Tibial nerve (tissue), 4 donors: ENCODE measurements around the gene UBE2E1. TPM values are rescaled to one million over a fixed set of nuclear protein-coding genes. Genes with fewer than 3 reads are reported as not detected.

Experiments
- DNase-seq, 2 donors: peaks; one replicate each; pipeline ENCODE4 v3.0.0-alpha.2; 2019; ENCODE audit warnings: low spot score in 2 of 2
- H3K27ac ChIP-seq, 4 donors: fragments of 200-600 bp; sonication (generic) in 3 of 4; one replicate each; pipeline ENCODE4 v1.5.1; 2017 to 2019; ENCODE audit warnings: mild to moderate bottlenecking in 1 of 4
- H3K27me3 ChIP-seq, 2 donors: fragments of 200-600 bp; sonication (generic) in 1 of 2; one replicate each; pipeline versions ENCODE4 v1.5.1 to v1.6.0; 2017 to 2019
- H3K36me3 ChIP-seq, 3 donors: fragments of 200-600 bp; sonication (generic); one replicate each; pipeline ENCODE4 v1.5.1; 2018 to 2019
- H3K4me1 ChIP-seq, 4 donors: fragments of 200-600 bp; sonication (generic) in 3 of 4; one replicate each; pipeline ENCODE4 v1.5.1; 2017 to 2019
- H3K4me3 ChIP-seq, 4 donors: fragments of 200-600 bp; sonication (generic) in 3 of 4; one replicate each; pipeline ENCODE4 v1.5.1; 2017 to 2019; ENCODE audit warnings: mild to moderate bottlenecking in 1 of 4, moderate library complexity in 1 of 4
- H3K9me3 ChIP-seq, 4 donors: fragments of 200-600 bp; sonication (generic) in 3 of 4; one replicate each; pipeline ENCODE4 v1.5.1; 2017 to 2019
- EP300 ChIP-seq, 2 donors: sonication (generic); formaldehyde crosslinking; IDR thresholded peaks; one replicate each; pipeline ENCODE4 v1.6.1; 2017; ENCODE audit warnings: antibody characterized with exemption in 2 of 2, mild to moderate bottlenecking in 1 of 2
- POLR2A ChIP-seq, 2 donors: fragments of 450-650 bp; IDR thresholded peaks; one replicate each; pipeline ENCODE4 v1.6.1; 2017; ENCODE audit warnings: antibody characterized with exemption in 2 of 2, mild to moderate bottlenecking in 2 of 2, moderate library complexity in 2 of 2
- WGBS, 2 donors: methylation state at CpG; one replicate each; pipeline ENCODE4 v1.1.5; 2018; 5-methylcytosine and 5-hydroxymethylcytosine counted together
- total RNA-seq, 4 donors: library from RNA; depleted of rRNA; stranded (reverse); fragments of >200 nt; gene quantifications; one replicate each; pipeline ENCODE4 v1.1.0, GENCODE V29; 2016
- TF ChIP-seq, protein P1 (sequence below), 5 experiments: fragments of 200-600 bp in 3 of 5; fragments of 450-650 bp in 2 of 5; sonication (generic) in 3 of 5; IDR thresholded peaks; one replicate each; pipeline ENCODE4 v1.5.1; 2016 to 2019; ENCODE audit warnings: antibody characterized with exemption in 5 of 5, mild to moderate bottlenecking in 3 of 5, moderate library complexity in 2 of 5

Gene UBE2E1
- total RNA-seq, 4 donors from 2014 or later, result 55.1 to 132 (median 99.5) TPM

GRCh38 chr3:23872330-23872729, 66.6 kb downstream of the UBE2E1 start:
- Histone ChIP-seq H3K27me3 (no peaks in the 10 kb centered on the region), H3K4me1 (peaks cover 4 to 61% (median 22%) of the 10 kb centered on the region in 4 donors), H3K27ac (no peak overlapping the region), H3K4me3 (no peak overlapping the region), H3K9me3 (no peaks in the 10 kb centered on the region), H3K36me3 (no peaks in the 10 kb centered on the region)
- TF ChIP-seq, protein P1, sequence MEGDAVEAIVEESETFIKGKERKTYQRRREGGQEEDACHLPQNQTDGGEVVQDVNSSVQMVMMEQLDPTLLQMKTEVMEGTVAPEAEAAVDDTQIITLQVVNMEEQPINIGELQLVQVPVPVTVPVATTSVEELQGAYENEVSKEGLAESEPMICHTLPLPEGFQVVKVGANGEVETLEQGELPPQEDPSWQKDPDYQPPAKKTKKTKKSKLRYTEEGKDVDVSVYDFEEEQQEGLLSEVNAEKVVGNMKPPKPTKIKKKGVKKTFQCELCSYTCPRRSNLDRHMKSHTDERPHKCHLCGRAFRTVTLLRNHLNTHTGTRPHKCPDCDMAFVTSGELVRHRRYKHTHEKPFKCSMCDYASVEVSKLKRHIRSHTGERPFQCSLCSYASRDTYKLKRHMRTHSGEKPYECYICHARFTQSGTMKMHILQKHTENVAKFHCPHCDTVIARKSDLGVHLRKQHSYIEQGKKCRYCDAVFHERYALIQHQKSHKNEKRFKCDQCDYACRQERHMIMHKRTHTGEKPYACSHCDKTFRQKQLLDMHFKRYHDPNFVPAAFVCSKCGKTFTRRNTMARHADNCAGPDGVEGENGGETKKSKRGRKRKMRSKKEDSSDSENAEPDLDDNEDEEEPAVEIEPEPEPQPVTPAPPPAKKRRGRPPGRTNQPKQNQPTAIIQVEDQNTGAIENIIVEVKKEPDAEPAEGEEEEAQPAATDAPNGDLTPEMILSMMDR (IDR thresholded peaks at IDR 0.05), result no peak
- TF ChIP-seq POLR2A (IDR thresholded peaks at IDR 0.05), result no peak
- TF ChIP-seq EP300 (IDR thresholded peaks at IDR 0.05), result no peak
- 85 to 90% methylated on average over 3 of the region's 3 CpGs for WGBS, 2 donors
- no peak for DNase-seq

GRCh38 chr3:23873941-23874340, 68.2 kb downstream of the UBE2E1 start:
- Histone ChIP-seq H3K27me3 (no peaks in the 10 kb centered on the region), H3K36me3 (no peaks in the 10 kb centered on the region), H3K4me3 (no peak overlapping the region), H3K27ac (no peak overlapping the region), H3K9me3 (no peaks in the 10 kb centered on the region), H3K4me1 (peaks cover 4 to 62% (median 24%) of the 10 kb centered on the region in 4 donors)
- no peak for DNase-seq
- TF ChIP-seq, protein P1 (IDR thresholded peaks at IDR 0.05), result no peak
- TF ChIP-seq EP300 (IDR thresholded peaks at IDR 0.05) (no peak), POLR2A (IDR thresholded peaks at IDR 0.05) (no peak)
- WGBS, 2 donors, result 61 to 63% methylated on average over 2 of the region's 2 CpGs

DNA sequence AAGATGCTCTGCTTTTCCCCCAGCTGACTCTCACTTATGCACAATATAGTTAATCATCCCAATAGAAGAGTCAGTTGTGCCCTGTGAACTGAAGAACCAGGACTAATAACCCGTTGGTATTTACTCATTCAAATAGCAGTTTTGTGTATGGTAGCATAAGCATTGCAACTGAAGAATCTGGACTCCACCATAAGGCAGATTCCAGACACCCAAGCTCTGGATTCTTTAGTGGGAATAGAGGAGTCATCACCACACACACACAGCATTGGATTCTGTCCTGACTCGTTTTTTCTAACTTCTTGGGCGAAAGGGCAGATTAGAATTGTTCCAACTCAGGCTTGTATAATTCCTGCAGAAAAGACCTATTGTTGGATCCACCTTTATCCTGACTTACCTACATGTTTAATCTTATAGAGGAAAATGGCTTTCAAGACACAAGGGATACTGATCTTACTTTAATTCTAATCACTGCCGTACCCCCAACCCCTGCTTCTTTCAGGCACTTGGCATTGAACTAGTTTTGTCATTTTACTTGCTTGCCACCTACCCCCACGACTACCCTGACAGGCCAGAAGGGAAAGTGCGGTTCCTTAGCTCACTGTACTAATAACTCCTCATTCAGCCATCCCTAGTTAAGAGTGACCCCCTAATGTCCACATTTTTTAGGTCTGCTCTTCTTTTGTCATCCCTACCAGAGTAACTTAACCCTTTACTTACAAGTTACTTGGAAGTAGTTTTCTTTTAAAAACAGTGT, 68.8 kb downstream of the UBE2E1 start:
- no peaks in the 10 kb centered on the region for H3K36me3 ChIP-seq
- 54 to 57% methylated on average over 6 of the region's 6 CpGs for WGBS, 2 donors
- TF ChIP-seq, protein P1 (IDR thresholded peaks at IDR 0.05), result no peak
- no peak for TF ChIP-seq EP300 (IDR thresholded peaks at IDR 0.05)
- H3K27me3 ChIP-seq, result no peaks in the 10 kb centered on the region
- H3K4me3 ChIP-seq, result no peak overlapping the region
- H3K4me1 ChIP-seq, result peaks cover 4 to 62% (median 24%) of the 10 kb centered on the region in 4 donors
- H3K9me3 ChIP-seq, result no peaks in the 10 kb centered on the region
- no peak for DNase-seq
- H3K27ac ChIP-seq, result no peak overlapping the region

GRCh38 chr3:23875113-23875725, 69.5 kb downstream of the UBE2E1 start:
- DNase-seq, result no peak
- Histone ChIP-seq H3K36me3 (no peaks in the 10 kb centered on the region), H3K9me3 (no peaks in the 10 kb centered on the region), H3K27me3 (no peaks in the 10 kb centered on the region), H3K4me1 (peaks cover 4 to 55% (median 23%) of the 10 kb centered on the region in 4 donors), H3K27ac (no peak overlapping the region), H3K4me3 (no peak overlapping the region)
- 61 to 71% methylated on average over 4 of the region's 4 CpGs for WGBS, 2 donors
- TF ChIP-seq, protein P1 (IDR thresholded peaks at IDR 0.05), result no peak
- TF ChIP-seq POLR2A (IDR thresholded peaks at IDR 0.05), result no peak

DNA sequence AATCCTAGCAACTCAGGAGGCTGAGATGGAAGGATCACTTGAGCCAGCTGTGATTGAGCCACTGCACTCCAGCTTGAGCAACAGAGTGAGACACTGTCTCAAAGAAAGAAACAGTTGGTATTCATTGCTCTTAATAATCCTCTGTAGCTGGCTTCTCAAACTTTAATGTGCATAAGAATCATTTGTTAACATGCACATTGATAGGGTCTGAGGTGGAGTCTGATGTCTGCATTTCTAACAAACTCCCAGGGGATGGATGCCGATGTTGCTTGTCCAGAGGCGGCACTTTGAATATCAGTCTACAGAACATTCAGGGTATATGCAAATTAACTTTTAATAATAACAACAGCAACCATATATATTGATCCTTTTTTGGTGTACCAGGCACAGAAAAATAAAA, 71.2 kb downstream of the UBE2E1 start:
- Histone ChIP-seq H3K27me3 (no peaks in the 10 kb centered on the region), H3K4me3 (no peak overlapping the region), H3K36me3 (peaks cover 0 to 5% (median 0%) of the 10 kb centered on the region in 3 donors), H3K9me3 (no peaks in the 10 kb centered on the region), H3K27ac (peak overlapping the region in 2 of 4 donors; percentile 32 to 49), H3K4me1 (peaks cover 4 to 53% (median 23%) of the 10 kb centered on the region in 4 donors)
- DNase-seq, result no peak
- TF ChIP-seq, protein P1 (IDR thresholded peaks at IDR 0.05), result no peak
- TF ChIP-seq POLR2A (IDR thresholded peaks at IDR 0.05) (no peak), EP300 (IDR thresholded peaks at IDR 0.05) (no peak)
- whole genome bisulfite sequencing, 2 donors, result 43 to 53% methylated on average over 2 of the region's 2 CpGs
